Lung (tissue), 12 donors: Measurements from ENCODE around the gene MYLK. TPM values are rescaled to one million over a fixed set of nuclear protein-coding genes. Genes with fewer than 3 reads are reported as not detected.
A peak's percentile ranks its signal among the peaks of the same experiment; 100 is the strongest.

ENCODE experiments used
- ATAC-seq: fragments of 200-7000 bp; cut with Tn5 transposase; one replicate; pipeline ENCODE4 v1.9.1; 2020; ENCODE audit warnings: moderate number of reproducible peaks; ENCODE audit not compliant: insufficient read depth, low FRiP score
- DNase-seq, 3 donors: peaks; one replicate each; pipeline ENCODE4 v3.0.0-alpha.2; 2013 to 2017
- H3K27ac ChIP-seq, 2 donors: one replicate each; pipeline ENCODE4 v1.5.1; 2013; ENCODE audit warnings: mild to moderate bottlenecking in 2 of 2, moderate library complexity in 2 of 2, control low read depth in 1 of 2, inconsistent platforms in 1 of 2, low read depth in 1 of 2, low read length in 1 of 2
- H3K27me3 ChIP-seq, 3 donors: one replicate each; pipeline ENCODE4 v1.5.1; 2013; ENCODE audit warnings: low read length in 2 of 3; ENCODE audit not compliant: control insufficient read depth in 3 of 3, insufficient read depth in 3 of 3
- H3K36me3 ChIP-seq, 4 donors: one replicate each; pipeline ENCODE4 v1.5.1; 2013; ENCODE audit warnings: low read length in 4 of 4, mild to moderate bottlenecking in 1 of 4, moderate library complexity in 1 of 4; ENCODE audit not compliant: control insufficient read depth in 4 of 4, insufficient read depth in 4 of 4
- H3K4me1 ChIP-seq, 5 donors: one replicate each; pipeline ENCODE4 v1.5.1; 2013; ENCODE audit warnings: low read length in 5 of 5, mild to moderate bottlenecking in 2 of 5, moderate library complexity in 1 of 5; ENCODE audit not compliant: control insufficient read depth in 5 of 5, insufficient read depth in 5 of 5
- H3K4me3 ChIP-seq: one replicate; pipeline ENCODE4 v1.5.1; 2013; ENCODE audit warnings: mild to moderate bottlenecking, control low read depth, moderate library complexity
- H3K9ac ChIP-seq, 2 donors: one replicate each; pipeline ENCODE4 v1.5.1; 2013; ENCODE audit warnings: low read length in 2 of 2, control low read depth in 1 of 2; ENCODE audit not compliant: insufficient read depth in 1 of 2
- H3K9me3 ChIP-seq, 4 donors: one replicate each; pipeline ENCODE4 v1.5.1; 2013; ENCODE audit warnings: low read length in 3 of 4, mild to moderate bottlenecking in 1 of 4, moderate library complexity in 1 of 4; ENCODE audit not compliant: control insufficient read depth in 4 of 4, insufficient read depth in 3 of 4
- WGBS, 2 donors: extraction: QIAGEN DNeasy Blood & Tissue Kit; methylation state at CpG; one replicate each; pipeline ENCODE4 v1.1.7; 2013; 5-methylcytosine and 5-hydroxymethylcytosine counted together
- polyA plus RNA-seq, 2 donors: library from polyadenylated mRNA; stranded (reverse); fragments of 200-250 nt; gene quantifications; one replicate each; pipeline ENCODE4 v1.2.1, GENCODE V29; 2013
- total RNA-seq, 2 donors: library from RNA; depleted of rRNA in 1 of 2; stranded (reverse); fragments of >200 nt in 1 of 2; gene quantifications; one replicate each; pipeline ENCODE4 v1.2.1, GENCODE V29; 2014 to 2021
- TF ChIP-seq, protein P1 (sequence below): IDR thresholded peaks from 2 replicates; pipeline ENCODE4 v1.5.1; 2012; ENCODE audit warnings: mild to moderate bottlenecking; ENCODE audit errors: control extremely low read depth, extremely low read depth
- donor health status: control.
- donor health status: control.
- donor health status: Bipolar disorder and iron deficiency.
- donor health status: healthy.
- donor health status: DM: yes; HTN: yes; CAD: no.

Gene MYLK
- total and polyA plus RNA-seq, 4 donors, result 23.3 to 324 (median 112) TPM

GRCh38 chr3:123663977-123664376 lies 220.2 kb downstream of the MYLK start:
- TF ChIP-seq, protein P1, sequence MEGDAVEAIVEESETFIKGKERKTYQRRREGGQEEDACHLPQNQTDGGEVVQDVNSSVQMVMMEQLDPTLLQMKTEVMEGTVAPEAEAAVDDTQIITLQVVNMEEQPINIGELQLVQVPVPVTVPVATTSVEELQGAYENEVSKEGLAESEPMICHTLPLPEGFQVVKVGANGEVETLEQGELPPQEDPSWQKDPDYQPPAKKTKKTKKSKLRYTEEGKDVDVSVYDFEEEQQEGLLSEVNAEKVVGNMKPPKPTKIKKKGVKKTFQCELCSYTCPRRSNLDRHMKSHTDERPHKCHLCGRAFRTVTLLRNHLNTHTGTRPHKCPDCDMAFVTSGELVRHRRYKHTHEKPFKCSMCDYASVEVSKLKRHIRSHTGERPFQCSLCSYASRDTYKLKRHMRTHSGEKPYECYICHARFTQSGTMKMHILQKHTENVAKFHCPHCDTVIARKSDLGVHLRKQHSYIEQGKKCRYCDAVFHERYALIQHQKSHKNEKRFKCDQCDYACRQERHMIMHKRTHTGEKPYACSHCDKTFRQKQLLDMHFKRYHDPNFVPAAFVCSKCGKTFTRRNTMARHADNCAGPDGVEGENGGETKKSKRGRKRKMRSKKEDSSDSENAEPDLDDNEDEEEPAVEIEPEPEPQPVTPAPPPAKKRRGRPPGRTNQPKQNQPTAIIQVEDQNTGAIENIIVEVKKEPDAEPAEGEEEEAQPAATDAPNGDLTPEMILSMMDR, result no peak
- H3K4me3 ChIP-seq, result no peak overlapping the region
- ATAC-seq, result no peak
- H3K9me3 ChIP-seq, result no peaks in the 10 kb centered on the region
- H3K27me3 ChIP-seq, result no peaks in the 10 kb centered on the region
- H3K4me1 ChIP-seq, result peaks cover 24 to 35% (median 33%) of the 10 kb centered on the region in 5 donors
- H3K27ac ChIP-seq, result peak overlapping the region in 1 of 2 donors; percentile 3
- DNase-seq, result no peak
- no peak overlapping the region for H3K9ac ChIP-seq
- 85 to 88% methylated on average over 7 to 9 of the region's 9 CpGs for WGBS, 2 donors
- peaks cover 0 to 66% (median 27%) of the 10 kb centered on the region in 4 donors for H3K36me3 ChIP-seq

DNA sequence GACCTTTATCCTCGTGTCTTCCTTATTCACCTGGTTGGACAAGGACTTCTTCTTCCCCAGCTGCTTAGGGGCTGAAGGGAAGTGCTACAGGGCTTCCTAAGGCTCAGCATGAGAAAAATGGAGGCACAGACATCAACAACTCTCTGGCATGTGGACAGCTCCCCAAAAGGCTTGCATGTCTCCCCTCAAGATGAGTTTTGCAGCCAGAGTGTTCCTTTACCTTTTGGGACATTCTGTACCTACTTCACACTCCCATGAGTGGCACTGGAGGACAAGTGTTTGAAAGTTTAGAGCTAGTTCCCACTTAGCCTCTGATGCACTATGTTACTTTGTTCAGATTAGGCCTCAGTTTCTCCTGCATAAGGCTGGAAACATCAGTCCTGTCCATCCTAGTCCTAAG lies 222.2 kb downstream of the MYLK start:
- no peak for DNase-seq
- WGBS, 2 donors, result 72 to 83% methylated on average over 1 of the region's 1 CpG

GRCh38 chr3:123660900-123661299 lies 223.2 kb downstream of the MYLK start:
- Histone ChIP-seq H3K4me3 (no peak overlapping the region), H3K27ac (peak overlapping the region; percentile 50 to 80), H3K36me3 (peaks cover 0 to 68% (median 27%) of the 10 kb centered on the region in 4 donors), H3K9ac (peak overlapping the region in 1 of 2 donors; percentile 43), H3K4me1 (peaks cover 34 to 59% (median 41%) of the 10 kb centered on the region in 5 donors), H3K27me3 (no peaks in the 10 kb centered on the region), H3K9me3 (peaks cover 0 to 3% (median 0%) of the 10 kb centered on the region in 4 donors)
- DNase-seq (peak; percentile 96 to 99 (median 98)), ATAC-seq (peak; percentile 63)
- WGBS, 2 donors, result 18 to 50% methylated on average over 9 of the region's 9 CpGs
- TF ChIP-seq, protein P1, result no peak

More for the DNA sequence above, 222.2 kb downstream of the MYLK start:
- Histone ChIP-seq H3K9me3 (peaks cover 0 to 2% (median 0%) of the 10 kb centered on the region in 4 donors), H3K27me3 (no peaks in the 10 kb centered on the region), H3K4me3 (no peak overlapping the region), H3K36me3 (peaks cover 0 to 66% (median 31%) of the 10 kb centered on the region in 4 donors), H3K27ac (peak overlapping the region; percentile 37 to 80), H3K4me1 (peaks cover 37 to 56% (median 44%) of the 10 kb centered on the region in 5 donors), H3K9ac (no peak overlapping the region)
- no peak for ATAC-seq
- TF ChIP-seq, protein P1, result no peak
